ENCODE data around the gene DDX31.
"Not testable (repeated sequence)": the region's sequence is repeated elsewhere in the genome, so short reads cannot be mapped to it uniquely, and the experiment has no call there.

DDX31 gene

GRCh38 chr9:132578367-132578932 lies 91.3 kb downstream of the DDX31 start:
- no peak for DNase-seq (ENCODE audit: low read depth)

GRCh38 chr9:132577119-132577518 lies 92.7 kb downstream of the DDX31 start:
- DNase-seq (ENCODE audit: low read depth): no peak

- no peak for DNase-seq (ENCODE audit: low read depth)
Measured at GRCh38 chr9:132575811-132576210, 94.0 kb downstream of the DDX31 start.

GRCh38 chr9:132575005-132575609 lies 94.7 kb downstream of the DDX31 start:
- DNase-seq (ENCODE audit: low read depth): peak; percentile 40

- no peak for DNase-seq (ENCODE audit: low read depth)
Measured at GRCh38 chr9:132572921-132573320, 96.9 kb downstream of the DDX31 start.

GRCh38 chr9:132571806-132572600 lies 97.8 kb downstream of the DDX31 start:
- DNase-seq (ENCODE audit: low read depth): no peak

GRCh38 chr9:132568787-132569186 lies 101.0 kb downstream of the DDX31 start:
- DNase-seq (ENCODE audit: low read depth): not testable (repeated sequence)

GRCh38 chr9:132564526-132564925 lies 105.3 kb downstream of the DDX31 start:
- no peak for DNase-seq (ENCODE audit: low read depth)

- no peak for DNase-seq (ENCODE audit: low read depth)
Measured at GRCh38 chr9:132562306-132562573, 107.5 kb downstream of the DDX31 start.

GRCh38 chr9:132560616-132561202 lies 109.1 kb downstream of the DDX31 start:
- DNase-seq (ENCODE audit: low read depth): no peak

GRCh38 chr9:132559711-132560110 lies 110.1 kb downstream of the DDX31 start:
- no peak for DNase-seq (ENCODE audit: low read depth)

GRCh38 chr9:132557159-132557558 lies 112.6 kb downstream of the DDX31 start:
- DNase-seq (ENCODE audit: low read depth): no peak

- no peak for DNase-seq (ENCODE audit: low read depth)
Measured at GRCh38 chr9:132556714-132557113, 113.1 kb downstream of the DDX31 start.

GRCh38 chr9:132556235-132556634 lies 113.5 kb downstream of the DDX31 start:
- no peak for DNase-seq (ENCODE audit: low read depth)

GRCh38 chr9:132555528-132555927 lies 114.3 kb downstream of the DDX31 start:
- DNase-seq (ENCODE audit: low read depth): no peak

- no peak for DNase-seq (ENCODE audit: low read depth)
Measured at GRCh38 chr9:132554755-132555154, 115.0 kb downstream of the DDX31 start.

- DNase-seq (ENCODE audit: low read depth): no peak
Measured at GRCh38 chr9:132552041-132552440, 117.7 kb downstream of the DDX31 start.

- no peak for DNase-seq (ENCODE audit: low read depth)
Measured at GRCh38 chr9:132551556-132551955, 118.2 kb downstream of the DDX31 start.

GRCh38 chr9:132548751-132549640 lies 120.8 kb downstream of the DDX31 start:
- no peak for DNase-seq (ENCODE audit: low read depth)

- DNase-seq (ENCODE audit: low read depth): no peak
Measured at GRCh38 chr9:132547976-132548730, 121.6 kb downstream of the DDX31 start.

- no peak for DNase-seq (ENCODE audit: low read depth)
Measured at GRCh38 chr9:132547436-132547835, 122.3 kb downstream of the DDX31 start.

- DNase-seq (ENCODE audit: low read depth): no peak
Measured at GRCh38 chr9:132547052-132547431, 122.7 kb downstream of the DDX31 start.
